ENCODE measurements around the gene C2orf42.
"Not testable (repeated sequence)": the region's sequence is repeated elsewhere in the genome, so short reads cannot be mapped to it uniquely, and the experiment has no call there.

Gene C2orf42

GRCh38 chr2:70169654-70170245 is 21.1 kb downstream of the C2orf42 start:
- DNase-seq, result not testable (repeated sequence)

DNA sequence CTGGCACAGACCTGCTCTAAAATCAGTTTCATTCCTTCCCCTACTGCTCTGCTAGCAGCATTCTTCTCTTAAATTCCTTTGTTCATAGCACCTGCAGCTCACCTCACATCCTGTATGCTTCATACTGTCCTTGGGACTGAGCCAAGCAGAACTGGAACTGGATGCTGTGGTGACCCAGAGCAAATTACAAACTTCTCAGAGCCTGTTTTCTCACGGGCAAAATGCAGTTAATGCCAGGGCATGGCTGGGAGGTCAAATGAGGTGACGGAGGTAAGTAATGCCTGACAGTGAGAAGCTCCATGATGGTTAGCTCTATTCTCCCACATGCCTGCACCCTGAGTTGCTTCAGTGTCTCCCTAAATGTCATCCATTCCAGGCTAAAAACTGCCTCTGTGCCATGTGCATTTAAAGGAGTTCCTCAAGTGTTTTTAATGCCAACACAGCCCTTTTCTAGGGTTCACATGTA is 29.7 kb downstream of the C2orf42 start:
- peak; percentile 27 for DNase-seq

GRCh38 chr2:70160545-70160944 is 30.3 kb downstream of the C2orf42 start:
- no peak for DNase-seq

DNA sequence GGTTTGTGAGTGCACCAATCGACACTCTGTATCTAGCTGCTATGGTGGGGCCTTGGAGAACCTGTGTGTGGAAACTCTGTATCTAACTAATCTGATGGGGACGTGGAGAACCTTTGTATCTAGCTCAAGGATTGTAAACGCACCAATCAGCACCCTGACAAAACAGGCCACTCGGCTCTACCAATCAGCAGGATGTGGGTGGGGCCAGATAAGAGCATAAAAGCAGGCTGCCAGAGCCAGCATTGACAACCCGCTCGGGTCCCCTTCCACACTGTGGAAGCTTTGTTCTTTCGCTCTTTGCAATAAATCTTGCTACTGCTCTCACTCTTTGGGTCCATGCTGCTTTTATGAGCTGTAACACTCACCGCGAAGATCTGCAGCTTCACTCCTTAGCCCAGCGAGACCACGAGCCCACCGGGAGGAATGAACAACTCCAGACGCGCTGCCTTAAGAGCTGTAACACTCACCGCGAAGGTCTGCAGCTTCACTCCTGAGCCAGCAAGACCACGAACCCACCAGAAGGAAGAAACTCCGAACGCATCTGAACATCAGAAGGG is 41.6 kb downstream of the C2orf42 start:
- DNase-seq, result not testable (repeated sequence)

DNA sequence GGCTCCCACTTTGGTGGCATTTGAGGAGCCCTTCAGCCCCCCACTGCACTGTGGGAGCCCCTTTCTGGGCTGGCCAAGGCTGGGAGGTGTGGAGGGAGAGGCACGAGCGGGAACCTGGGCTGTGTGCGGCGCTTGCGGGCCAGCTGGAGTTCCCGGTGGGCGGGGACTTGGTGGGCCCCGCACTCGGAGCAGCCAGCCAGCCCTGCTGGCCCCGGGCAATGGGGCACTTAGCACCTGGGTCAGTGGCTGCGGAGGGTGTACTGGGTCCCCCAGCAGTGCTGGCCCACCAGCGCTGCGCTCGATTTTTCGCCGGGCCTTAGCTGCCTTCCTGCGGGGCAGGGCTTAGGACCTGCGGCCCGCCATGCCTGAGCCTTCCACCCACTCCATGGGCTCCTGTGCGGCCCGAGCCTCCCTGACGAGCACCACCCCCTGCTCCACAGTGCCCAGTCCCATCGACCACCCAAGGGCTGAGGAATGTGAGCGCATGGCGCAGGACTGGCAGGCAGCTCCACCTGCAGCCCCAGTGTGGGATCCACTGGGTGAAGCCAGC is 42.5 kb downstream of the C2orf42 start:
- not testable (repeated sequence) for DNase-seq

DNA sequence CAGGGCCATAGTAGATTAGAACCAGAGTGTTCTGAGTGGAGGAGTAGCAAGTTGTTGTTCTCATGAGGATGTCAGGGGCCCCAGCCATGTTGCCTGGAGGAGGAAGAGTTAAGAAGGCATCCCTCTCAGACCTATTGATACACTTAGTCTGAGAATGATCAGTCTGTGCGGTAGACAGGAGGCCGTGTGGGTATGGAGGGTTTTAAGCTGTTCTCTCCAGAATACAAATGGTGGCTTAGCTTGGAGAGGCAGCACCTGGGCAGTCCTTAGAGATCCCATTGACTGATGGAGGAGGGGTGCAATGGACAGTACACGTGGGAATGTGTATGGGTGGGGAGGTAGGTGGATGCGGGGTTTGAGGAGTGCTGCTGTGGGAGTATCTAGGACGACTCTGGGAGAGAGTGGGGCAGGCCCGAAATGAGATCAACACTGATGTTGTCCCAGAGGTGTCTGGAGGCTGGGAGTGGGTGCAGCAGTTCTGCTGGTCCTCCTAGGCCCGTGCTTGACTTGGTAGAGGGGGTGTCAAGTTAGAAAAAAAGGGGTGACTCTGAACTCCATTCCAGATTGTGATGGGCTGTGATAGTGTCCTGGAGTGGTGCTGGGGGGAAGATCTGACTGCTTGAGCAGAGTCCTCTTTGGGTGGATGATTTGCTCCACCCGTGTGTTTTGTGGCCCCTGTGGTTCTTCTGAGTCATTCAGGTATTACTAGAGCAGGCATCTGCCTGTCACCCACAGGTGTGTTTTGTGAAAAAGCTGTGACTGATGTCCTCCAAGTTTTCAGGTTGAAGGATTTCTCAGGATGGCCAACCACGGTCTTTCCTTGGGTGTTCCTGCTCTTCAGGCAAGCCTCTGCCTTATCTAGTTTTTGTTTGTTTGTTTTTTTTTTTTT is 44.7 kb downstream of the C2orf42 start:
- DNase-seq, result peak; percentile 41

GRCh38 chr2:70145144-70145490 is 45.7 kb downstream of the C2orf42 start:
- no peak for DNase-seq

DNA sequence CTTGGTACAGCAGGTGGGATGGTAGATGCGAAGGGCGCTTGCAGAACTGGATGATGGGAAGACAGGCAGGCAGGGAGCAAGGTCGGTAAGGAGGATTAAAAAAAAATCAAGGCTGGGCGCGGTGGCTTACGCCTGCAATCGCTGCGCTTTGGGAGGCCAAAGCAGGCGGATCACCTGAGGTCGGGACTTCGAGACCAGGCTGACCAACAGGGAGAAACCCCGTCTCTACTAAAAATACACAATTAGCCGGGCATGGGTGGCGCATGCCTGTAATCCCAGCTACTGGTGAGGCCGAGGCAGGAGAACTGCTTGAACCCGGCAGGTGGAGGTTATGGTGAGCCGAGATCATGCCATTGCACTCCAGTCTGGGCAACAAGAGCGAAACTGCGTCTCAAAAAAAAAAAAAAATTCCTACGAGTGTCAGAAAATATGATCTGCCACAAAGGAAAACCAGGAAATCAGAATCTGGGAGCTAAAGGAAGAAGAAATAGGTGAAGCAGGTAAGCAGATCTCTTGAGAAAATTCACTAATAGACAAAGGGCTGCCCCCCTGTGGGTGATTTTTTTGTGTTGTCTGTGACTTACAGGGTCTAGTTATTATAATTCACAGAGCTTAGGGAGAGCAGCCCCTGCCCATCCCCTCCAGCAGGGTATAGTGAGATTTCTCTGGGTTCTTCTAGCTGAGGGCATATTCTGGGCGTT is 46.2 kb downstream of the C2orf42 start:
- peak; percentile 27 for DNase-seq

GRCh38 chr2:70143314-70144150 is 47.3 kb downstream of the C2orf42 start:
- DNase-seq, result peak; percentile 70

GRCh38 chr2:70142590-70143313 is 48.1 kb downstream of the C2orf42 start:
- peak; percentile 100 for DNase-seq

DNA sequence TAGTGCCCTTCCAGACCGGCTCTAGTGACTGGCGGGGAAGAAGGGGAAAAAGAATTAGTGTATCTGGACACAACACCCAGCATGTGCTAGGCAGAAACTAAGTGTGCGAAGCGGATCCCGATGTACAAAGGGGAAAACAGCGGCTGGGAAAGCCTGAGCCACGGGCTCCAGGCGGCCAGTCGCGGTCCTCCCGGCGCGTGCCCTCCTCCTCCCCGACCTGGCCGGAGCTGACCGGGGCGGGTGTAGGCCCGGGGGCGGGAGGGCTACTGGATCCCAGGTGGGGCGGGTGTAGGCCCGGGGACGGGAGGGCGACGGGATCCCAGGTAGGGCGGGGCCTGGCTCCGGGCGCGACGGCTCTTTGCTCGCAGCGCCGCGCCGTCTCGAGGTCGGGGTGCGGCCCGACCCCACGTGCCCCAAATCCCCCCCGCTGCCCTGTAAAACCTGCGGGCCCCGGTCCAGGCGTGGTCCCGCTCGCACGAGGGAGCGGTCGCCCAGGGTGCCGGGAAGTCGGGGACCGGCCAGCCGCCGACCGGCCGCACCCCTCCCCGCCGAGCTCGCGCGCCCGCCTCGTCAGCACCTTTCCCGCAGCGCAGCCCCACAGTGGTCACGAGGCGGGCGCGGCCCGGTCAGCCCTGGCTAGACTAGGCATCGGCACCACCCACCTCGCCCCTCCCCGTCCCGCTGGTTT is 48.8 kb downstream of the C2orf42 start:
- peak; percentile 73 for DNase-seq

- DNase-seq, result peak; percentile 67
Observed at GRCh38 chr2:70141212-70141901, 49.5 kb downstream of the C2orf42 start.

- no peak for DNase-seq
Observed at GRCh38 chr2:70140791-70141211, 50.0 kb downstream of the C2orf42 start.

GRCh38 chr2:70134323-70134983 is 56.4 kb downstream of the C2orf42 start:
- not testable (repeated sequence) for DNase-seq

GRCh38 chr2:70133491-70134322 is 57.1 kb downstream of the C2orf42 start:
- DNase-seq, result peak; percentile 57

DNA sequence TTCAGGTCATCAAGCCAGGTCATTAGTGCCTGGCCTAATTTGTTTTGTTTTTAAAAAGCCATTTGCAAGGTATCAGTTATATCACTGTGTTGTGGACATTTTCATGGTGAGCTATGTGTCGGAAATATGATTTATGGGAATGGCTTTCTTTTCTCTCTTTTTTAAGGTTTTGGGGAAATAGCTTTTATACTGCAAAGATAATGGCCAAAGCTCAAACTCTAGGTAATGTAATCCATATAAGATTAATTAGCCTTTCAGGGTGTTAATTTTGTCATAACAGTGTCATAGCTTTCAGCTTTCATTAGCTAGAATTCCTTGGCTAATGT is 57.7 kb downstream of the C2orf42 start:
- DNase-seq, result no peak

DNA sequence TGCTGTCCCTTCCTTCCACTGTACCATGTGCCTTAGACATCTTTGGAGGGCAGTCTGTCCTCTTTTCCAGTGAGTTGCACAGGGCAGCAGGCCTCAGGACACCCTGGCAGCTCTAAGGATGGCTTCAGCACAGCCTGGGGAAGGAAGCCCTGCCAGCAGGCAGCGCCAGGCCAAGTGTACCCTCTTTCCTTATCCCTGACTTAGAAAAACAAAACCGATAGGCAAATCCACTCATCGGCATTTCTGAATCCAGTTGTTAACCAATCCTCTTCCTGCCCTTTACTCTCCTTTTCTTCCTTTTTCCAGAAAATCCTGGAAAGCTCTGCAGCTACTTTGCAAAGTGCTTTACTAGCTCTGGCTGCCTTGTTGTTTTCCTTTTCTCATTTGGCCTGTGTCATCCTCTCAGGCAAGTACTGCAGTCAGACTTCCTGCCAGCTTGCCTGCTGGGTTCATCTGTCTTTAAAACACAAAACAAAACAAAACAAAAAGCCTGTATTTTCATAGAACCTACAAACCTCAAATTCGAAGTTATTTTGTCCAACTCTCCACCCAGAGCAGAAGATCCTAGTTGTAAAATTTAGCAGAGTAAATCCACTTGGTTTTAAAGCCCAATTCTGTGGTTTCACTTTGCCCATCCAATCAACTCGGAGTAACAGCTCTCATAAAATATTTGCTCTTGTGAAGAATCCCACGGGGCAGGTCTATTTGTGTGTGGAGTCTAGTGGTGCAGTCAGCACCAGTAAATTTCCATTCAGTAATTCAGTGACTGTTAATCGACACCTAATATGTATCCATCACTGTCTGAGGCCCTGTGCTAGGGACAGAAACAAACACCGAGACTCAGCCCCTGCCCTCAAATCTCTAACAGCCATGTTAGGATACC is 58.3 kb downstream of the C2orf42 start:
- peak; percentile 67 for DNase-seq
